ENCODE data around the gene POLR2A. TPM values are rescaled to one million over a fixed set of nuclear protein-coding genes. Genes with fewer than 3 reads are reported as not detected.

The POLR2A gene
- total RNA-seq, 1 donor from 2014 or later: 151 TPM

GRCh38 chr17:7513850-7514419 is 29.8 kb downstream of the POLR2A start:
- peaks cover 28% of the 10 kb centered on the region for H4K20me1 ChIP-seq (ENCODE audit: insufficient read depth, low read length)
- H3K9me3 Mint-ChIP-seq (ENCODE audit: unreplicated experiment): no peaks in the 10 kb centered on the region

GRCh38 chr17:7515911-7516610 is 31.9 kb downstream of the POLR2A start:
- Mint-ChIP-seq H3K27ac (ENCODE audit: unreplicated experiment) (no peak overlapping the region), H3K27me3 (ENCODE audit: low read depth, unreplicated experiment) (no peaks in the 10 kb centered on the region), H3K9me3 (ENCODE audit: unreplicated experiment) (no peaks in the 10 kb centered on the region), H3K4me3 (ENCODE audit: unreplicated experiment) (no peak overlapping the region), H3K4me1 (ENCODE audit: low read depth, unreplicated experiment) (no peaks in the 10 kb centered on the region), H3K36me3 (ENCODE audit: low read depth, unreplicated experiment) (peaks cover 10% of the 10 kb centered on the region)
- Histone ChIP-seq H3K36me3 (ENCODE audit: insufficient read depth, low read length) (peaks cover 14% of the 10 kb centered on the region), H3K4me3 (ENCODE audit: insufficient read depth, low read depth, low read length) (no peak overlapping the region), H3K27me3 (ENCODE audit: insufficient read depth, low read length) (no peaks in the 10 kb centered on the region), H3K27ac (ENCODE audit: low read depth, low read length) (no peak overlapping the region), H3K4me2 (ENCODE audit: low read length) (no peak overlapping the region), H4K20me1 (ENCODE audit: insufficient read depth, low read length) (peaks cover 19% of the 10 kb centered on the region), H3K79me2 (ENCODE audit: insufficient read depth, low read length) (no peaks in the 10 kb centered on the region), H3K9me3 (ENCODE audit: insufficient read depth, low read depth, low read length) (no peaks in the 10 kb centered on the region), H3K4me1 (ENCODE audit: insufficient read depth, low read length) (no peaks in the 10 kb centered on the region), H2AFZ (ENCODE audit: low read depth, low read length) (no peak overlapping the region), H3K9ac (ENCODE audit: low read length) (no peak overlapping the region)
- DNase-seq (ENCODE audit: low read depth): peak; percentile 37
- no peak for TF ChIP-seq EZH2 (IDR thresholded peaks at IDR 0.05; ENCODE audit: insufficient read depth, low read length)
- TF ChIP-seq CTCF (IDR thresholded peaks at IDR 0.05; ENCODE audit: insufficient read depth, low read depth, low read length): no peak
- no peak for FAIRE-seq

More at GRCh38 chr17:7513850-7514419, 29.8 kb downstream of the POLR2A start:
- no peak for DNase-seq (ENCODE audit: low read depth)
- no peak overlapping the region for H3K4me2 ChIP-seq (ENCODE audit: low read length)
- Mint-ChIP-seq H3K4me1 (ENCODE audit: low read depth, unreplicated experiment) (peaks cover 1% of the 10 kb centered on the region), H3K27me3 (ENCODE audit: low read depth, unreplicated experiment) (no peaks in the 10 kb centered on the region), H3K27ac (ENCODE audit: unreplicated experiment) (no peak overlapping the region), H3K36me3 (ENCODE audit: low read depth, unreplicated experiment) (peaks cover 16% of the 10 kb centered on the region), H3K4me3 (ENCODE audit: unreplicated experiment) (no peak overlapping the region)
- H3K27ac ChIP-seq (ENCODE audit: low read depth, low read length): no peak overlapping the region
- H3K36me3 ChIP-seq (ENCODE audit: insufficient read depth, low read length): peaks cover 27% of the 10 kb centered on the region
- TF ChIP-seq CTCF (IDR thresholded peaks at IDR 0.05; ENCODE audit: insufficient read depth, low read depth, low read length) (no peak), EZH2 (IDR thresholded peaks at IDR 0.05; ENCODE audit: insufficient read depth, low read length) (no peak)
- FAIRE-seq: no peak
- no peak overlapping the region for H3K9ac ChIP-seq (ENCODE audit: low read length)
- no peaks in the 10 kb centered on the region for H3K79me2 ChIP-seq (ENCODE audit: insufficient read depth, low read length)
- no peaks in the 10 kb centered on the region for H3K27me3 ChIP-seq (ENCODE audit: insufficient read depth, low read length)
- no peaks in the 10 kb centered on the region for H3K4me1 ChIP-seq (ENCODE audit: insufficient read depth, low read length)
- no peaks in the 10 kb centered on the region for H3K9me3 ChIP-seq (ENCODE audit: insufficient read depth, low read depth, low read length)
- no peak overlapping the region for H2AFZ ChIP-seq (ENCODE audit: low read depth, low read length)
- H3K4me3 ChIP-seq (ENCODE audit: insufficient read depth, low read depth, low read length): no peak overlapping the region

- H3K9ac ChIP-seq (ENCODE audit: low read length): no peak overlapping the region
- H3K4me3 ChIP-seq (ENCODE audit: insufficient read depth, low read depth, low read length): no peak overlapping the region
- DNase-seq (ENCODE audit: low read depth) (no peak), FAIRE-seq (no peak)
- no peak for TF ChIP-seq CTCF (IDR thresholded peaks at IDR 0.05; ENCODE audit: insufficient read depth, low read depth, low read length)
- Mint-ChIP-seq H3K36me3 (ENCODE audit: low read depth, unreplicated experiment) (peaks cover 4% of the 10 kb centered on the region), H3K27ac (ENCODE audit: unreplicated experiment) (no peak overlapping the region), H3K4me3 (ENCODE audit: unreplicated experiment) (no peak overlapping the region), H3K9me3 (ENCODE audit: unreplicated experiment) (peaks cover 7% of the 10 kb centered on the region), H3K27me3 (ENCODE audit: low read depth, unreplicated experiment) (no peaks in the 10 kb centered on the region), H3K4me1 (ENCODE audit: low read depth, unreplicated experiment) (no peaks in the 10 kb centered on the region)
- no peaks in the 10 kb centered on the region for H3K79me2 ChIP-seq (ENCODE audit: insufficient read depth, low read length)
- no peak overlapping the region for H3K4me2 ChIP-seq (ENCODE audit: low read length)
- H3K4me1 ChIP-seq (ENCODE audit: insufficient read depth, low read length): no peaks in the 10 kb centered on the region
- no peaks in the 10 kb centered on the region for H4K20me1 ChIP-seq (ENCODE audit: insufficient read depth, low read length)
- no peaks in the 10 kb centered on the region for H3K27me3 ChIP-seq (ENCODE audit: insufficient read depth, low read length)
- no peaks in the 10 kb centered on the region for H3K9me3 ChIP-seq (ENCODE audit: insufficient read depth, low read depth, low read length)
- H3K27ac ChIP-seq (ENCODE audit: low read depth, low read length): no peak overlapping the region
- no peaks in the 10 kb centered on the region for H3K36me3 ChIP-seq (ENCODE audit: insufficient read depth, low read length)
- H2AFZ ChIP-seq (ENCODE audit: low read depth, low read length): no peak overlapping the region
These were observed 38.9 kb downstream of the POLR2A start for GRCh38 chr17:7523033-7523432.

Measured in astrocyte (in vitro differentiated cells and primary cell).